C4-2B (cell line): ENCODE measurements around the gene LYZL6.

Experiments
- H3K27ac ChIP-seq: fragments of 450-650 bp; 2 replicates; pipeline ENCODE4 v1.5.1; 2017
- CTCF ChIP-seq: fragments of 450-650 bp; conservative IDR thresholded peaks from 2 replicates; pipeline ENCODE4 v1.5.1; 2017; ENCODE audit warnings: mild to moderate bottlenecking
- ZFX ChIP-seq: fragments of 450-650 bp; IDR thresholded peaks from 2 replicates; pipeline ENCODE4 v1.6.1; 2017

Gene LYZL6

GRCh38 chr17:35906926-35907637 lies 36.4 kb downstream of the LYZL6 start:
- TF ChIP-seq ZFX (no peak), CTCF (no peak)
- H3K27ac ChIP-seq: no peak overlapping the region

- TF ChIP-seq ZFX (no peak), CTCF (no peak)
- no peak overlapping the region for H3K27ac ChIP-seq
Observed at GRCh38 chr17:35906191-35906925, 37.2 kb downstream of the LYZL6 start.

GRCh38 chr17:35903451-35903850 lies 40.1 kb downstream of the LYZL6 start:
- TF ChIP-seq CTCF (no peak), ZFX (no peak)
- H3K27ac ChIP-seq: no peak overlapping the region

GRCh38 chr17:35901631-35902175 lies 41.8 kb downstream of the LYZL6 start:
- H3K27ac ChIP-seq: no peak overlapping the region
- TF ChIP-seq ZFX (no peak), CTCF (no peak)

GRCh38 chr17:35900708-35901480 lies 42.6 kb downstream of the LYZL6 start:
- H3K27ac ChIP-seq: no peak overlapping the region
- TF ChIP-seq CTCF (no peak), ZFX (no peak)

- TF ChIP-seq ZFX (no peak), CTCF (no peak)
- H3K27ac ChIP-seq: no peak overlapping the region
Observed at GRCh38 chr17:35900280-35900679, 43.2 kb downstream of the LYZL6 start.
